ENCODE measurements around the gene RTN4. TPM values are rescaled to one million over a fixed set of nuclear protein-coding genes. Genes with fewer than 3 reads are reported as not detected.

RTN4 gene
- polyA plus RNA-seq, 1 experiment, result 219 TPM

DNA sequence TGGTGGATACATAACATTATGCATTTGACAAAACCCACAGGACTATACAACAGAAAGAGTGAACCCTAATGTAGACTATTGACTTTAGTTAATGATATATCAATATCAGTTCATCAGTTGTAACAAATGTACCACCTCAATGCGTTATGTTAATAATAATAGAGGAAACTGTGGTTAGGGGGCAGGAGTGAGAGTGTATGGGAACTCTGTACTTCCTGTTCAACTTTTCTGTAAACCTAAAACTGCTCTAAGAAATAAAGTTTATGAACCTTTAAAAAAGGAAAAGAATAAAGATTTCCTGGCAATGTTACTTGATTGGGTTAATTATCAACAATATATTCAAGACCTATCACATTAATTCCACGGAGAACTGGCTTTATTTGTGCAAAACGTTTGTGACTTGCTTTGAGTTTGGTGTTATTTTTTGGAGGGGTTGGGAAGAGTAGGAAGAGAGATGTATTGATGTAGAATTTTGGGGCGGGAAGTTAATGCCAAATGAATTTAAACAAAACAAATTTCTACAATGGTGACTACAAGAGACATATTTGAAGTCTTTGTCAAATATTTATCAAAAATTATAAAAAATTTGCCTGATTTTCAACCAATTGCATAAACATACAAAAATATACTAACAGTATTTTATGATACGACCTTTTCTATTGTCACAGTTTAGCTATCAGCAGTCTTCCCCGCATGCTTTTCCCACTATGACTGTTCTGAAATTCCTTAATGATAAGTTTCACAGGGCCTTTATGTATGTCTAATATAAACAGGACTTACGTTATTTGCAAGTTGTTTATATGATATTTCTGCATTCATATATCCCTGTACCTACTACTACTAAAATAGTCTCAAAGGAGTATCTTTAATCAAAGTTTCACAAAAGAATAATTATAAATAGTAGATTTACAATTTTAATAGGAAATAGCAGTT lies 2.1 kb upstream of the RTN4 start:
- no peak for DNase-seq (ENCODE audit: low read depth)
- Histone ChIP-seq H3K4me3 (ENCODE audit: low read depth, low read length) (no peak overlapping the region), H3K27me3 (ENCODE audit: control insufficient read depth, insufficient read depth, low read length) (no peaks in the 10 kb centered on the region), H3K36me3 (ENCODE audit: control insufficient read depth, insufficient read depth, low read length) (no peaks in the 10 kb centered on the region)
- ChIA-PET CTCF (interaction anchor here (0.6 to 4.6 kb wide), 6 partner anchors 9 to 123 kb away, joined by 3 to 153 read pairs (median 8); no protein-coding TSS in a partner anchor), POLR2A (no interaction called here)
- TF ChIP-seq, protein P1, sequence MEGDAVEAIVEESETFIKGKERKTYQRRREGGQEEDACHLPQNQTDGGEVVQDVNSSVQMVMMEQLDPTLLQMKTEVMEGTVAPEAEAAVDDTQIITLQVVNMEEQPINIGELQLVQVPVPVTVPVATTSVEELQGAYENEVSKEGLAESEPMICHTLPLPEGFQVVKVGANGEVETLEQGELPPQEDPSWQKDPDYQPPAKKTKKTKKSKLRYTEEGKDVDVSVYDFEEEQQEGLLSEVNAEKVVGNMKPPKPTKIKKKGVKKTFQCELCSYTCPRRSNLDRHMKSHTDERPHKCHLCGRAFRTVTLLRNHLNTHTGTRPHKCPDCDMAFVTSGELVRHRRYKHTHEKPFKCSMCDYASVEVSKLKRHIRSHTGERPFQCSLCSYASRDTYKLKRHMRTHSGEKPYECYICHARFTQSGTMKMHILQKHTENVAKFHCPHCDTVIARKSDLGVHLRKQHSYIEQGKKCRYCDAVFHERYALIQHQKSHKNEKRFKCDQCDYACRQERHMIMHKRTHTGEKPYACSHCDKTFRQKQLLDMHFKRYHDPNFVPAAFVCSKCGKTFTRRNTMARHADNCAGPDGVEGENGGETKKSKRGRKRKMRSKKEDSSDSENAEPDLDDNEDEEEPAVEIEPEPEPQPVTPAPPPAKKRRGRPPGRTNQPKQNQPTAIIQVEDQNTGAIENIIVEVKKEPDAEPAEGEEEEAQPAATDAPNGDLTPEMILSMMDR (IDR thresholded peaks at IDR 0.05; ENCODE audit: insufficient read depth, low read depth, low read length), result no peak

DNA sequence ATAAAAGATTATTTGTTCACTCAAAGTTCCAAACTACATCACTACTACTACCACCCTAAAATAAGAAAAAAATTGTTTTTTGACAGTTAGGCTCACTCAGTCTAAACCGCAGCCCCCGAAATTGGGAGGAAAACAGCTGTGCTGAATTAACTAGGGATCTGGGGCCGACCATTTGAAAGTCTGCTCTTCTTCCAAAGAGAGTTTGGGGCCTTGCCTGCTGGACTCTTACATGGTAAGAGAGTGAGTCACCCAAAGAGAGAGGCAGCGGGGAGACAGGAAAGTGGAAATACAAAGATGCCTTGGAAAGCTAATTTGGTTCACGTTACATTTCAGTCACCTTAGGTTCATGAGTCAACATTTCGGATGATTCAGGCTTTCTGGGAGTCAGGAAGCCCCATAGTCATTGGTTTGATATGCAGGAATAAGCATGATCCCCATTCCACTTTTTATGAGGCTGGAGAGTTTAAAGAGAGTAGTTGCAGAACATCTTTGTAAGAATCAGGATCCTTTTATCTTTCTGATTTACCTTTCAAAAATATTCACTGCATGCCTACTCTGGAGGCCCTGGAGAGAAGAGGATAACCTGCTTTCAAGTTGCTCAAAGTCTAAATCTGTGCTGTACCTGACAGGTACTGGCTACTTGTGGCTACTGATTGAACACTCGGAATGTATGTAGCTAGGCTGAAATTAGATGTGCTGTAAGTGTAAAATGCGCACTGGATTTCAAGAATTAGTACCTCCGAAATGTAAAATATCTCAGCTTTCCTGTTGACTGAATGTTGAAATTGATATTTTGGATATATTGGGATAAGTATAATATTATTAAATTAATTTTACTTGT lies 995 bp upstream of the RTN4 start:
- ChIA-PET CTCF (interaction anchor here (0.8 to 4.6 kb wide), 13 partner anchors 10 to 134 kb away, joined by 3 to 153 read pairs (median 5); no protein-coding TSS in a partner anchor), POLR2A (interaction anchor here (0.6 to 2.1 kb wide), 8 partner anchors 21 to 254 kb away, joined by 3 to 11 read pairs (median 6); no protein-coding TSS in a partner anchor)
- DNase-seq (ENCODE audit: low read depth), result peak; percentile 100
- Histone ChIP-seq H3K36me3 (ENCODE audit: control insufficient read depth, insufficient read depth, low read length) (no peaks in the 10 kb centered on the region), H3K4me3 (ENCODE audit: low read depth, low read length) (peak overlapping the region; percentile 78), H3K27me3 (ENCODE audit: control insufficient read depth, insufficient read depth, low read length) (no peaks in the 10 kb centered on the region)
- TF ChIP-seq, protein P1 (IDR thresholded peaks at IDR 0.05; ENCODE audit: insufficient read depth, low read depth, low read length), result no peak

DNA sequence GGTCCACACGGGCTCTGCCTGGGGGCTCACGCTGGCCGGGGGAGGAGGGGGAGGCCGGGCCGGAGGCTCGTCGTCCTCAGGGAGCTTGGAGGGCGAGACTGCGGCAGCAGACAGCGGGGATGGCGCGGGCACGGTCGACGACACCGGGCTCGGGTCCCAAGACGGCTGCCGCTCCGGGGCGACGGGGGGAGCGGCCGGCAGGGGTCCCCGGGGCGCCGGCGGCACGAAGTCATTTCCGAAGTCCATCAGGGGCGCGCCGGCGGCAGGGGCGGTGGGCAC lies 491 bp downstream of the RTN4 start:
- peak overlapping the region; percentile 78 for H3K4me3 ChIP-seq (ENCODE audit: low read depth, low read length)
- no peak for DNase-seq (ENCODE audit: low read depth)
- ChIA-PET CTCF (interaction anchor here (0.6 to 4.6 kb wide), 16 partner anchors 10 to 334 kb away, joined by 3 to 153 read pairs (median 6); no protein-coding TSS in a partner anchor), POLR2A (interaction anchor here (0.7 to 2.1 kb wide), 3 partner anchors 9 to 106 kb away, joined by 3 to 11 read pairs (median 4); no protein-coding TSS in a partner anchor)
- no peaks in the 10 kb centered on the region for H3K36me3 ChIP-seq (ENCODE audit: control insufficient read depth, insufficient read depth, low read length)
- H3K27me3 ChIP-seq (ENCODE audit: control insufficient read depth, insufficient read depth, low read length), result no peaks in the 10 kb centered on the region
- TF ChIP-seq, protein P1 (IDR thresholded peaks at IDR 0.05; ENCODE audit: insufficient read depth, low read depth, low read length), result no peak

DNA sequence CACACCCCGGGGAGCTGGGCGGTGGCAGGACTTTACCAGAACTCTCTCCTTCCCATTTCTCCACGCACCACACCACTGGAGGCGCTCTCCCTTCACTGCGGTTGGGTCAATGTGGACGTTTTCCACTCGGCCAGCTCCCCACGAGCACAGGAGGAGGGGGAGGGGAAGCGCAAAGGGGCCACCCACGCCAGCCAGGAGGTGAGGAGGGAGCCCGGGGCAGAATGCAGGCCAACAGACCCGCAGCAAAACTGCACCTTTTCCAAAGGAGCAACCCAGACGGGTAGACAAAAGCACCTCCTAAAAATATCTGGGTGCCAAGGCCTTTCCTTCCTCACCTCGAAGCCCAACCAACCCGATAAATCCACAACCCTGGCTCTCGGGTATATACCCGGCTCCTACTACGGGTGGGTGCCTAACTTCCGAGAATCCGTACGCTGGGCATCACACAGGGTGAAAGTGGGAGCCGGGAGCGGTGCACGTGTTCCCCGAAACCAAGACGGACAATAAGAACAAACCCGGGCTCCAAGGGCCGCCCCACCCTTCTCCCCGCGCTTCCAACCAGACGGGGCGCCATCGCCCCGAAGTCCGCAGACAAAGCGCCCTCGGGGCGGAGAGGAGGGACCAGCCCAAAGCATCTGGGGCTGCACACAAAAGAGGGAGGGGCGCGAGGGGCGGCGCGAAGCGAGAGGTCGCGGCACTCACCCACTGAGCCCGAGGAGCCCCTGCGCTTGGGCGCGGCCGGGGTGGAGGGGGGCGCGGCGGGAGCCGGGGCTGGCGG lies 1.0 kb downstream of the RTN4 start:
- no peak for DNase-seq (ENCODE audit: low read depth)
- POLR2A ChIA-PET, result interaction anchor here (0.5 to 1.6 kb wide), 4 partner anchors 8 to 137 kb away, joined by 3 to 7 read pairs (median 4); no protein-coding TSS in a partner anchor
- no peaks in the 10 kb centered on the region for H3K36me3 ChIP-seq (ENCODE audit: control insufficient read depth, insufficient read depth, low read length)
- CTCF ChIA-PET, result interaction anchor here (0.6 to 4.6 kb wide), 43 partner anchors 9 to 211 kb away, joined by 3 to 153 read pairs (median 5); no protein-coding TSS in a partner anchor
- no peaks in the 10 kb centered on the region for H3K27me3 ChIP-seq (ENCODE audit: control insufficient read depth, insufficient read depth, low read length)
- TF ChIP-seq, protein P1 (IDR thresholded peaks at IDR 0.05; ENCODE audit: insufficient read depth, low read depth, low read length), result peak; percentile 82
- H3K4me3 ChIP-seq (ENCODE audit: low read depth, low read length), result peak overlapping the region; percentile 78
